GM12878 (cell line): Measurements from ENCODE around the gene ARCN1. TPM values are rescaled to one million over a fixed set of nuclear protein-coding genes. Genes with fewer than 3 reads are reported as not detected.
A peak's percentile ranks its signal among the peaks of the same experiment; 100 is the strongest.

Source experiments
- ATAC-seq: fragments of 200-7000 bp; cut with Tn5 transposase; 3 replicates; pipeline ENCODE4 v1.9.1; 2020; ENCODE audit warnings: mild to moderate bottlenecking, moderate library complexity
- BruUV-seq: library from RNA; stranded (reverse); fragments of 400-500 nt; replicated peaks from 2 replicates; lab custom pipeline; 2021; lab: Mats Ljungman, UMichigan
- CTCF ChIA-PET: fragments of 300-600 bp; sonication (Branson Sonifier 250); formaldehyde crosslinking; extraction: SDS; loops from one replicate; lab custom pipeline; 2021; ENCODE audit warnings: inconsistent platforms; lab: Yijun Ruan, JAX
- POLR2A ChIA-PET: fragments of 350-600 bp; formaldehyde crosslinking; extraction: SDS; loops from one replicate; lab custom pipeline; 2021; ENCODE audit warnings: inconsistent platforms; lab: Charles Lee
- RAD21 ChIA-PET: fragments of 300-600 bp; sonication (Branson Sonifier 250); formaldehyde crosslinking; loops from one replicate; lab custom pipeline; 2023; ENCODE audit warnings: antibody characterized with exemption; ENCODE audit not compliant: unreplicated experiment; lab: Charles Lee
- SMC1A ChIA-PET: fragments of 300-600 bp; sonication (Branson Sonifier 250); formaldehyde crosslinking; loops from one replicate; lab custom pipeline; 2023; ENCODE audit not compliant: unreplicated experiment, uncharacterized antibody; lab: Charles Lee
- DNase-seq: peaks from one replicate; pipeline ENCODE4 v3.0.0-alpha.2; 2011; ENCODE audit warnings: low read depth, low spot score
- FAIRE-seq: peaks from 3 replicates; lab custom pipeline; 2011; peaks lifted over from hg19 to GRCh38; lab: Jason Lieb, UNC
- H2AFZ ChIP-seq: 2 replicates; pipeline ENCODE4 v1.6.0; 2011; ENCODE audit warnings: low read depth, low read length, control low read depth; ENCODE audit not compliant: control insufficient read depth
- H3K27ac ChIP-seq: 2 replicates; pipeline ENCODE4 v1.5.1; 2011; ENCODE audit warnings: control low read depth; ENCODE audit not compliant: control insufficient read depth, insufficient read depth
- H3K27me3 ChIP-seq, 2 experiments: replicated peaks in 1 of 2; 2 replicates each; pipeline versions ENCODE4 v1.6.0 to v1.6.1; 2011; ENCODE audit warnings: low read length in 1 of 2; ENCODE audit not compliant: control insufficient read depth in 2 of 2, insufficient read depth in 2 of 2
- H3K36me3 ChIP-seq, 2 experiments: 2 replicates each; pipeline ENCODE4 v1.5.1; 2011; ENCODE audit warnings: low read length in 1 of 2; ENCODE audit not compliant: control insufficient read depth in 2 of 2, insufficient read depth in 2 of 2
- H3K4me1 ChIP-seq: 2 replicates; pipeline ENCODE4 v1.6.1; 2011; ENCODE audit warnings: mild to moderate bottlenecking, low read length, moderate library complexity, mixed read lengths; ENCODE audit not compliant: control insufficient read depth, insufficient read depth
- H3K4me2 ChIP-seq: 2 replicates; pipeline ENCODE4 v1.6.0; 2011; ENCODE audit warnings: control low read depth; ENCODE audit not compliant: control insufficient read depth, insufficient read depth
- H3K4me3 ChIP-seq: fragments of 200-600 bp; sonication (generic); 2 replicates; pipeline ENCODE4 v1.5.1; 2016
- H3K79me2 ChIP-seq: 2 replicates; pipeline ENCODE4 v1.6.0; 2011; ENCODE audit warnings: low read length; ENCODE audit not compliant: control insufficient read depth, insufficient read depth
- H3K9ac ChIP-seq: 2 replicates; pipeline ENCODE4 v1.8.0; 2011; ENCODE audit warnings: low read length, control low read depth, mixed read lengths; ENCODE audit not compliant: control insufficient read depth, insufficient read depth
- H3K9me3 ChIP-seq: replicated peaks from 3 replicates; pipeline ENCODE4 v1.5.1; 2011; ENCODE audit warnings: mild to moderate bottlenecking, low read length; ENCODE audit not compliant: control insufficient read depth, insufficient read depth
- H4K20me1 ChIP-seq: 2 replicates; pipeline ENCODE4 v1.6.0; 2011; ENCODE audit not compliant: control insufficient read depth, insufficient read depth
- CTCF ChIP-seq, 3 experiments: IDR thresholded peaks in 2 of 3; conservative IDR thresholded peaks in 1 of 3; 2 replicates each; pipeline ENCODE4 v1.5.1; 2011; ENCODE audit warnings: low read depth in 3 of 3, low read length in 3 of 3, mild to moderate bottlenecking in 3 of 3, control low read depth in 2 of 3, moderate library complexity in 2 of 3, inconsistent platforms in 1 of 3, mixed read lengths in 1 of 3; ENCODE audit not compliant: control insufficient read depth in 2 of 3, insufficient read depth in 1 of 3; ENCODE audit errors: extremely low read depth in 1 of 3
- GATAD2B ChIP-seq: fragments of 450-650 bp; conservative IDR thresholded peaks from 2 replicates; pipeline ENCODE4 v1.6.1; 2017; ENCODE audit warnings: low read depth, mild to moderate bottlenecking, moderate library complexity
- HDAC6 ChIP-seq: fragments of 200-600 bp; sonication (generic); IDR thresholded peaks from one replicate; pipeline ENCODE4 v1.8.0; 2017; ENCODE audit warnings: antibody characterized with exemption; ENCODE audit not compliant: unreplicated experiment
- IKZF1 ChIP-seq: fragments of 450-650 bp; conservative IDR thresholded peaks from 2 replicates; pipeline ENCODE4 v1.6.1; 2017; ENCODE audit warnings: antibody characterized with exemption, mild to moderate bottlenecking
- ZNF384 ChIP-seq: IDR thresholded peaks from 2 replicates; pipeline ENCODE4 v1.6.1; 2012; ENCODE audit warnings: low read depth, mild to moderate bottlenecking, low read length, improper control_type of control experiment, borderline replicate concordance
- WGBS: methylation state at CpG from one replicate; pipeline ENCODE4 v1.1.6; 2016; ENCODE audit warnings: low lambda C conversion rate; ENCODE audit not compliant: insufficient replicate concordance, insufficient coverage; ENCODE audit errors: missing lambda C conversion rate; 5-methylcytosine and 5-hydroxymethylcytosine counted together
- in situ Hi-C: fragments of 300-500 bp; cut with MboI; formaldehyde crosslinking; loops from 9 replicates; pipeline ENCODE4 v1.14.3; 2018; ENCODE audit warnings: mixed read lengths
- intact Hi-C: fragments of 100-400 bp; cut with micrococcal nuclease; formaldehyde crosslinking; loops from one replicate; pipeline ENCODE4 v1.14.2; 2022; ENCODE audit not compliant: unreplicated experiment
- polyA plus RNA-seq, 11 experiments: library from polyadenylated mRNA; depleted of rRNA in 4 of 11; unstranded in 6 of 11; stranded (reverse) in 5 of 11; fragments of >200 nt; fragmentation: Nextera tagmentation in 4 of 11; fragmentation: Illumina TruSeq in 1 of 11; extraction: Ambion mirVana in 4 of 11; extraction: Trizol in 1 of 11; gene quantifications; 1 replicate in 1 of 11; 2 replicates in 10 of 11; pipeline versions ENCODE4 v1.2.1 to v1.2.3, GENCODE V29; 2011 to 2016; ENCODE audit warnings: inconsistent platforms in 2 of 11, missing spikeins in 2 of 11, low read depth in 1 of 11
- total RNA-seq, 4 experiments: library from RNA; depleted of rRNA in 3 of 4; stranded (reverse); fragments of >200 nt in 3 of 4; fragmentation: Illumina TruSeq in 1 of 4; extraction: Trizol in 1 of 4; gene quantifications; 2 replicates each; pipeline versions ENCODE4 v1.2.1 to v1.2.3, GENCODE V29; 2013 to 2021

ARCN1 gene
- total and polyA plus RNA-seq, 10 of the 15 experiments (the other 5 are each of a cell fraction or from before 2014, with no cell fraction given) = 33.3 to 172 (median 106) TPM

DNA sequence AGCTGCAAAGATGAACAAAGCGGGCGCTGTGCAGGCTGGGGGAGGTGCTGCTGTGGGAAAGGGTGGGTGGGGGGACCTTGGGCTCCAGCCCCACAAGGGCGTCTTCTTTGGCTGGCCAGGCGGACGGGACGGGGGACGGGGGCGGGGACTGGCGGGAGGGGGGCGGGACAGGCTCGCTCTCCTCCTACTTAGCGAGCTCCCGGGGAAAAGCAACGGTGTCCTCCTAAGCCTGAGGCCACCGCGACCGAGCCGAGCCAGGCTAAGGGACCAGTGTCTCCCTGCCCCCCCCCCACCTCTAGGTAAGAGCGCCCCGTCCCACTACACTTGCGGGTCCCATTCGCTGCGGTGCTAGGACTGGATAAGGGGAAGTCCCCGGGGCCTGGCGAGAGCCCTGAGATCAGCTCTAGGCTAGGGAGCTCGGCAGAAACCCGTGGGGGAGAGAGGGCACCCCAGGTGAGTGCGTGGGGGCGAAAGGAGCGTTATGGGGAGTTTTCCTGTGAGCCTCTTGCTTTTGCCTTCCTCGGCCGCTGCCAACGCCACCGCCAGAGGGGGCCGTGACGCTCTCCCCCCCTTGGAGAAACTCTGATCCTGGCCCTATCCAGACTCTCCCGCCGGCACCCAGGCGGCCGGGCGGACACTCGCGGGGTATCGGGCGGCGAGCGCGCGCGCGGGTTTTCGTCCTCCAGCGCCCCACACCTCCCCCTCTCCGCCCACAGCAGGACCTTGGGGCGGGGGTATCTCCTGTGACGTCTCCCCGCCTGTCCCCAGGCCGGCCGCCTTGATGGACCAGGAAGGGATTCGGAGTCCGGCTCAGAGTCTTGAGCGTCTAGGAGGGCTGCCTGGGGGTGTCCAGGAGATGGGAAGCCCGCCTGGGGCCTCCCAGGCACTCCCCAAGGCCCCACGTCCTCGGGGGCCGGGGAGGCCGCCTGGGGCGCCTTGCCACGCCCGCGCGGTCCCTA lies 35.5 kb downstream of the ARCN1 start, which contains the start of gene PHLDB1:
Gene PHLDB1, plus strand, starts transcription at position 215 of the 959 bp plus-strand sequence. CDS start 6,222 bp downstream, outside the sequence.
- no peak for FAIRE-seq
- POLR2A ChIA-PET = interaction anchor here (0.5 kb wide), 1 partner anchor 276 kb away, joined by 4 read pairs; the partner anchor contains the start of gene CXCR5
- RAD21 ChIA-PET = interaction anchor here (1.2 kb wide), 1 partner anchor 13 kb away, joined by 4 read pairs; no protein-coding TSS in a partner anchor

More for the DNA sequence above, 35.5 kb downstream of the ARCN1 start, which contains the start of gene PHLDB1:
- peak; percentile 35 for TF ChIP-seq IKZF1
- no peak for TF ChIP-seq ZNF384
- TF ChIP-seq HDAC6 = no peak
- peak; percentile 28; the same call in 1 of the 2 replicates for TF ChIP-seq GATAD2B
- TF ChIP-seq CTCF (IDR thresholded peaks at IDR 0.05 in 2 of 3, conservative IDR thresholded peaks at IDR 0.05 in 1 of 3; ENCODE audit: control insufficient read depth in 2 of 3, extremely low read depth in 1 of 3, insufficient read depth in 1 of 3, low read depth in 3 of 3, low read length in 3 of 3) = peak; percentile 32 to 41 (median 41); a peak in 5 of 6 replicates
- TF ChIP-seq, all 136 proteins: peak for 3
- no TSS peak for BruUV-seq
- ChIA-PET SMC1A (interaction anchor here (1.6 kb wide), 1 partner anchor 16 kb away, joined by 5 read pairs; no protein-coding TSS in a partner anchor), CTCF (interaction anchor here (1.1 to 2.2 kb wide), 4 partner anchors 8 to 15 kb away, joined by 4 to 22 read pairs (median 8); no protein-coding TSS in a partner anchor)
- Histone ChIP-seq H3K4me2 (peak within 1 kb of the TSS; percentile 86), H3K4me3 (peak within 1 kb of the TSS; percentile 56; the same call in 1 of the 2 replicates), H3K79me2 (no peaks in the 10 kb centered on the region), H3K4me1 (peaks cover 8% of the 10 kb centered on the region), H3K9ac (peak within 1 kb of the TSS; percentile 22; the same call in 1 of the 2 replicates), H3K27me3 (peaks cover 19 to 35% of the 10 kb centered on the region in 2 experiments; a peak in 3 of 4 replicates), H3K36me3 (no peaks in the 10 kb centered on the region; a peak in 1 of 4 replicates), H3K27ac (no peak within 1 kb of the TSS), H3K9me3 (no peaks in the 10 kb centered on the region), H4K20me1 (peaks cover 3% of the 10 kb centered on the region; the same call in 1 of the 2 replicates), H2AFZ (peak within 1 kb of the TSS; percentile 19; the same call in 1 of the 2 replicates)
- WGBS = under 1% methylated on average over 52 of the region's 72 CpGs
- peak; percentile 33 for ATAC-seq
- no peak for DNase-seq
- intact Hi-C loops (no loop called here), in situ Hi-C loops (no loop called here)
